Upper lobe of right lung (tissue), 1 donor: ENCODE data around the gene ACTR5. TPM values are rescaled to one million over a fixed set of nuclear protein-coding genes. Genes with fewer than 3 reads are reported as not detected.

Experiments
- ATAC-seq: fragments of 200-7000 bp; cut with Tn5 transposase; one replicate; pipeline ENCODE4 v1.9.1; 2020; ENCODE audit warnings: mild to moderate bottlenecking, moderate library complexity
- DNase-seq: peaks from one replicate; pipeline ENCODE4 v3.0.0-alpha.2; 2020
- H3K27ac ChIP-seq: fragments of 200-600 bp; one replicate; pipeline ENCODE4 v1.8.0; 2022
- H3K27me3 ChIP-seq: fragments of 200-600 bp; one replicate; pipeline ENCODE4 v1.8.0; 2022; ENCODE audit warnings: mild to moderate bottlenecking
- H3K36me3 ChIP-seq: fragments of 200-600 bp; one replicate; pipeline ENCODE4 v1.8.0; 2022
- H3K4me1 ChIP-seq: fragments of 200-600 bp; one replicate; pipeline ENCODE4 v1.8.0; 2022
- H3K4me3 ChIP-seq: fragments of 200-600 bp; one replicate; pipeline ENCODE4 v1.8.0; 2022; ENCODE audit warnings: mild to moderate bottlenecking
- H3K9me3 ChIP-seq: fragments of 200-600 bp; one replicate; pipeline ENCODE4 v1.8.0; 2022
- CTCF ChIP-seq: fragments of 200-600 bp; IDR thresholded peaks from one replicate; pipeline ENCODE4 v1.8.0; 2022; ENCODE audit warnings: antibody characterized with exemption
- intact Hi-C: fragments of 100-400 bp; cut with DNase I; formaldehyde crosslinking; loops from one replicate; pipeline ENCODE4 v1.11.0; 2022
- total RNA-seq: library from RNA; stranded (reverse); fragmentation: NEBNext Ultra II Directional; extraction: Animal tissue kit (Norgen Biotek cat#: 25700); gene quantifications from one replicate; pipeline ENCODE4 v1.2.1, GENCODE V29; 2021
- donor health status: DM: no; HTN: yes; CAD: no; lungs with severe emphysema.

The ACTR5 gene
- total RNA-seq, 1 donor from 2014 or later, result 7.0 TPM

- intact Hi-C loops, result no loop called here
- TF ChIP-seq CTCF, result peak; percentile 61
- ATAC-seq, result no peak
- Histone ChIP-seq H3K36me3 (peaks cover 45% of the 10 kb centered on the region), H3K9me3 (no peaks in the 10 kb centered on the region), H3K4me1 (peaks cover 16% of the 10 kb centered on the region), H3K4me3 (no peak overlapping the region), H3K27me3 (no peaks in the 10 kb centered on the region), H3K27ac (no peak overlapping the region)
- DNase-seq, result no peak
These were observed 3.2 kb downstream of the ACTR5 start for GRCh38 chr20:38751360-38751976.

- ATAC-seq (no peak), DNase-seq (no peak)
- H3K4me3 ChIP-seq, result no peak overlapping the region
- TF ChIP-seq CTCF, result no peak
- H3K9me3 ChIP-seq, result no peaks in the 10 kb centered on the region
- H3K36me3 ChIP-seq, result peaks cover 49% of the 10 kb centered on the region
- no peak overlapping the region for H3K27ac ChIP-seq
- H3K27me3 ChIP-seq, result no peaks in the 10 kb centered on the region
- intact Hi-C loops, result no loop called here
- H3K4me1 ChIP-seq, result peaks cover 16% of the 10 kb centered on the region
These were observed 3.8 kb downstream of the ACTR5 start for GRCh38 chr20:38752029-38752428.

- H3K27me3 ChIP-seq, result no peaks in the 10 kb centered on the region
- no peak overlapping the region for H3K27ac ChIP-seq
- intact Hi-C loops, result no loop called here
- no peak overlapping the region for H3K4me3 ChIP-seq
- H3K9me3 ChIP-seq, result no peaks in the 10 kb centered on the region
- H3K4me1 ChIP-seq, result no peaks in the 10 kb centered on the region
- ATAC-seq (no peak), DNase-seq (no peak)
- no peak for TF ChIP-seq CTCF
- peaks cover 67% of the 10 kb centered on the region for H3K36me3 ChIP-seq
These were observed 6.7 kb downstream of the ACTR5 start for GRCh38 chr20:38754924-38755323.

- DNase-seq (no peak), ATAC-seq (no peak)
- H3K27me3 ChIP-seq, result no peaks in the 10 kb centered on the region
- H3K27ac ChIP-seq, result no peak overlapping the region
- TF ChIP-seq CTCF, result no peak
- no peaks in the 10 kb centered on the region for H3K9me3 ChIP-seq
- intact Hi-C loops, result no loop called here
- no peaks in the 10 kb centered on the region for H3K4me1 ChIP-seq
- H3K36me3 ChIP-seq, result peaks cover 69% of the 10 kb centered on the region
- H3K4me3 ChIP-seq, result no peak overlapping the region
These were observed 7.2 kb downstream of the ACTR5 start for GRCh38 chr20:38755324-38755910.

- peaks cover 80% of the 10 kb centered on the region for H3K36me3 ChIP-seq
- intact Hi-C loops, result no loop called here
These were observed 9.0 kb downstream of the ACTR5 start for GRCh38 chr20:38757145-38757775.

More at GRCh38 chr20:38757145-38757775, 9.0 kb downstream of the ACTR5 start:
- no peak overlapping the region for H3K27ac ChIP-seq
- H3K4me3 ChIP-seq, result no peak overlapping the region
- no peaks in the 10 kb centered on the region for H3K4me1 ChIP-seq
- no peaks in the 10 kb centered on the region for H3K9me3 ChIP-seq
- no peak for ATAC-seq
- DNase-seq, result no peak
- no peaks in the 10 kb centered on the region for H3K27me3 ChIP-seq
- no peak for TF ChIP-seq CTCF
